SK-N-SH (cell line): ENCODE measurements around the gene PRRG3. TPM values are rescaled to one million over a fixed set of nuclear protein-coding genes. Genes with fewer than 3 reads are reported as not detected.

Experiments used
- CTCF ChIA-PET: fragments of 300-600, 350-600 bp; formaldehyde crosslinking; extraction: SDS; loops from one replicate; lab custom pipeline; 2021; lab: Yijun Ruan, JAX
- POLR2A ChIA-PET: fragments of 350-600 bp; sonication (Branson Sonifier 250); formaldehyde crosslinking; extraction: SDS; loops from one replicate; lab custom pipeline; 2020; ENCODE audit warnings: antibody characterized with exemption, inconsistent platforms; lab: Yijun Ruan, JAX
- DNase-seq: peaks from one replicate; pipeline ENCODE4 v3.0.0; 2012
- H2AFZ ChIP-seq: fragments of 200-600 bp; sonication (generic); 2 replicates; pipeline ENCODE4 v1.8.1; 2016; ENCODE audit warnings: antibody characterized with exemption, mild to moderate bottlenecking, low read depth
- H3F3A ChIP-seq: fragments of 200-600 bp; sonication (generic); replicated peaks from 2 replicates; pipeline ENCODE3; 2016; ENCODE audit warnings: antibody characterized with exemption, mild to moderate bottlenecking; ENCODE audit not compliant: insufficient read depth
- H3K27ac ChIP-seq, 2 experiments: fragments of 200-500 bp in 1 of 2; fragments of 200-600 bp in 1 of 2; sonication (Bioruptor generic) in 1 of 2; sonication (generic), shearing (Covaris generic) in 1 of 2; 2 replicates each; pipeline versions ENCODE4 v1.5.1 to v1.6.1; 2014 to 2016; ENCODE audit warnings: low read depth in 2 of 2, inconsistent platforms in 1 of 2, low read length in 1 of 2, mild to moderate bottlenecking in 1 of 2, mixed read lengths in 1 of 2
- H3K27me3 ChIP-seq: fragments of 200-600 bp; sonication (generic), shearing (Covaris generic); 2 replicates; pipeline ENCODE4 v1.6.1; 2016; ENCODE audit warnings: mixed run types; ENCODE audit not compliant: insufficient read depth
- H3K36me3 ChIP-seq, 2 experiments: fragments of 200-500 bp in 1 of 2; fragments of 200-600 bp in 1 of 2; sonication (Bioruptor generic) in 1 of 2; sonication (generic) in 1 of 2; replicated peaks in 1 of 2; 2 replicates each; pipeline versions ENCODE3 to v1.5.1; 2014 to 2016; ENCODE audit warnings: low read length in 1 of 2, mild to moderate bottlenecking in 1 of 2; ENCODE audit not compliant: insufficient read depth in 2 of 2, control insufficient read depth in 1 of 2
- H3K4me1 ChIP-seq, 2 experiments: fragments of 200-500 bp in 1 of 2; fragments of 200-600 bp in 1 of 2; sonication (Bioruptor generic) in 1 of 2; sonication (generic), shearing (Covaris generic) in 1 of 2; 2 replicates each; pipeline versions ENCODE4 v1.5.1 to v1.6.1; 2014 to 2016; ENCODE audit warnings: low read depth in 1 of 2, low read length in 1 of 2, mixed run types in 1 of 2; ENCODE audit not compliant: insufficient read depth in 2 of 2, control insufficient read depth in 1 of 2
- H3K4me2 ChIP-seq: fragments of 200-600 bp; sonication (generic), shearing (Covaris generic); 2 replicates; pipeline ENCODE4 v1.6.1; 2017; ENCODE audit warnings: mixed run types
- H3K4me3 ChIP-seq, 2 experiments: fragments of 200-500 bp in 1 of 2; fragments of 200-600 bp in 1 of 2; sonication (Bioruptor generic) in 1 of 2; sonication (generic), shearing (Covaris generic) in 1 of 2; 2 replicates each; pipeline versions ENCODE4 v1.5.1 to v1.8.1; 2014 to 2016; ENCODE audit warnings: low read depth in 2 of 2, inconsistent platforms in 1 of 2, low read length in 1 of 2, mild to moderate bottlenecking in 1 of 2, mixed read lengths in 1 of 2, moderate library complexity in 1 of 2
- H3K79me2 ChIP-seq: fragments of 200-600 bp; sonication (generic); 2 replicates; pipeline ENCODE4 v1.8.1; 2017; ENCODE audit warnings: mild to moderate bottlenecking; ENCODE audit not compliant: insufficient read depth
- H3K9ac ChIP-seq: fragments of 200-600 bp; sonication (generic); 2 replicates; pipeline ENCODE4 v1.6.1; 2017; ENCODE audit warnings: mixed run types
- H3K9me2 ChIP-seq: fragments of 200-600 bp; sonication (generic); 2 replicates; pipeline ENCODE4 v1.6.1; 2017; ENCODE audit warnings: mixed run types
- H3K9me3 ChIP-seq: fragments of 200-600 bp; sonication (generic); 2 replicates; pipeline ENCODE4 v1.6.1; 2017; ENCODE audit warnings: mixed run types, mild to moderate bottlenecking, moderate library complexity
- H4K20me1 ChIP-seq: fragments of 200-600 bp; sonication (generic); 2 replicates; pipeline ENCODE4 v1.6.1; 2017; ENCODE audit warnings: mild to moderate bottlenecking, mixed run types; ENCODE audit not compliant: insufficient read depth
- CTCF ChIP-seq: fragments of 200-600 bp; sonication (generic); IDR thresholded peaks from 2 replicates; pipeline ENCODE4 v1.6.1; 2017; ENCODE audit warnings: antibody characterized with exemption, mild to moderate bottlenecking, moderate library complexity
- FOXM1 ChIP-seq: IDR thresholded peaks from 2 replicates; pipeline ENCODE4 v1.4.0; 2012; ENCODE audit warnings: low read depth, mild to moderate bottlenecking
- GATA2 ChIP-seq: sonication (generic); formaldehyde crosslinking; IDR thresholded peaks from 2 replicates; pipeline ENCODE4 v1.5.0; 2020; ENCODE audit warnings: mild to moderate bottlenecking, missing genetic modification reagents
- JUND ChIP-seq: IDR thresholded peaks from 2 replicates; pipeline ENCODE4 v1.4.0; 2012
- MEF2A ChIP-seq: IDR thresholded peaks from 2 replicates; pipeline ENCODE4 v1.4.0; 2012; ENCODE audit warnings: low read depth, borderline replicate concordance
- POLR2AphosphoS5 ChIP-seq: IDR thresholded peaks from 2 replicates; pipeline ENCODE4 v1.6.1; 2012; ENCODE audit warnings: low read depth, low read length
- RAD21 ChIP-seq: IDR thresholded peaks from 2 replicates; pipeline ENCODE4 v1.6.1; 2012; ENCODE audit warnings: mild to moderate bottlenecking, low read length
- SMC3 ChIP-seq: IDR thresholded peaks from 2 replicates; pipeline ENCODE4 v1.6.1; 2012; ENCODE audit warnings: low read depth, low read length, improper control_type of control experiment
- TEAD4 ChIP-seq: IDR thresholded peaks from 2 replicates; pipeline ENCODE4 v1.4.0; 2012; ENCODE audit warnings: mild to moderate bottlenecking, borderline replicate concordance; ENCODE audit not compliant: insufficient read depth
- USF1 ChIP-seq: IDR thresholded peaks from 2 replicates; pipeline ENCODE4 v1.4.0; 2012; ENCODE audit warnings: low read depth, borderline replicate concordance
- YY1 ChIP-seq: IDR thresholded peaks from 2 replicates; pipeline ENCODE4 v1.4.0; 2012; ENCODE audit warnings: low read depth, mild to moderate bottlenecking
- WGBS: methylation state at CpG from one replicate; pipeline ENCODE4 v1.1.6; 2017; ENCODE audit warnings: low lambda C conversion rate; 5-methylcytosine and 5-hydroxymethylcytosine counted together
- polyA plus RNA-seq, 3 experiments: library from polyadenylated mRNA; depleted of rRNA; stranded (reverse); fragments of >200 nt; gene quantifications; 2 replicates each; pipeline ENCODE4 v1.2.3, GENCODE V29; 2012

The PRRG3 gene
- polyA plus RNA-seq, 1 of the 3 experiments (the other 2 are of a cell fraction), result not detected

- TF ChIP-seq USF1, result no peak
- TF ChIP-seq CTCF, result no peak
- TF ChIP-seq MEF2A, result no peak
- no peak for TF ChIP-seq RAD21
- no peak for TF ChIP-seq TEAD4
- TF ChIP-seq JUND, result no peak
These were observed 19.1 kb upstream of the PRRG3 start (continued) for GRCh38 chrX:151676196-151676595.

- no peak overlapping the region for H2AFZ ChIP-seq
- H3F3A ChIP-seq, result no peaks in the 10 kb centered on the region
- no peaks in the 10 kb centered on the region for H3K27me3 ChIP-seq
- no peaks in the 10 kb centered on the region for H3K9me2 ChIP-seq
- 1% methylated on average over 5 of the region's 5 CpGs for WGBS
- POLR2A ChIA-PET, result no interaction called here
- no peak for TF ChIP-seq POLR2AphosphoS5
- TF ChIP-seq YY1, result no peak
- no peak for TF ChIP-seq GATA2 (CRISPR knock-in tag)
- no peak for TF ChIP-seq FOXM1
- TF ChIP-seq, all 33 proteins: peak for 0
- CTCF ChIA-PET, result interaction anchor here (1.3 to 1.9 kb wide), 2 partner anchors 517 to 528 kb away, joined by 3 to 22 read pairs; no protein-coding TSS in a partner anchor
- Histone ChIP-seq H4K20me1 (no peaks in the 10 kb centered on the region), H3K36me3 (no peaks in the 10 kb centered on the region), H3K4me2 (no peak overlapping the region), H3K27ac (no peak overlapping the region), H3K4me3 (no peak overlapping the region), H3K79me2 (no peaks in the 10 kb centered on the region), H3K4me1 (no peaks in the 10 kb centered on the region), H3K9ac (no peak overlapping the region), H3K9me3 (no peaks in the 10 kb centered on the region)
- DNase-seq, result no peak
These were observed 15.4 kb upstream of the PRRG3 start for GRCh38 chrX:151679798-151680402.

GRCh38 chrX:151680805-151681204, 14.5 kb upstream of the PRRG3 start:
- Histone ChIP-seq H3K4me2 (no peak overlapping the region), H2AFZ (no peak overlapping the region), H3K9me2 (no peaks in the 10 kb centered on the region), H3K4me3 (no peak overlapping the region), H4K20me1 (no peaks in the 10 kb centered on the region), H3K4me1 (no peaks in the 10 kb centered on the region), H3F3A (no peaks in the 10 kb centered on the region), H3K27ac (no peak overlapping the region), H3K36me3 (no peaks in the 10 kb centered on the region), H3K27me3 (no peaks in the 10 kb centered on the region), H3K9me3 (no peaks in the 10 kb centered on the region), H3K9ac (no peak overlapping the region), H3K79me2 (no peaks in the 10 kb centered on the region)
- peak; percentile 49 for DNase-seq
- 0% methylated on average over 4 of the region's 4 CpGs for WGBS
- POLR2A ChIA-PET, result no interaction called here
- TF ChIP-seq USF1, result no peak
- TF ChIP-seq RAD21, result peak; percentile 82
- TF ChIP-seq CTCF, result peak; percentile 70
- peak; percentile 73 for TF ChIP-seq SMC3
- CTCF ChIA-PET, result interaction anchor here (0.8 to 2.5 kb wide), 8 partner anchors 10 to 534 kb away, joined by 3 to 22 read pairs (median 4); no protein-coding TSS in a partner anchor
